SK-N-MC (cell line): Measurements from ENCODE around the gene DCDC2.

Experiments
- EZH2 ChIP-seq: fragments of 200-600 bp; sonication (generic); IDR thresholded peaks from one replicate; pipeline ENCODE4 v1.6.1; 2017; ENCODE audit warnings: antibody characterized with exemption
- POLR2AphosphoS5 ChIP-seq: IDR thresholded peaks from 2 replicates; pipeline ENCODE4 v1.6.1; 2012; ENCODE audit warnings: mild to moderate bottlenecking, low read depth, low read length, borderline replicate concordance

DNA sequence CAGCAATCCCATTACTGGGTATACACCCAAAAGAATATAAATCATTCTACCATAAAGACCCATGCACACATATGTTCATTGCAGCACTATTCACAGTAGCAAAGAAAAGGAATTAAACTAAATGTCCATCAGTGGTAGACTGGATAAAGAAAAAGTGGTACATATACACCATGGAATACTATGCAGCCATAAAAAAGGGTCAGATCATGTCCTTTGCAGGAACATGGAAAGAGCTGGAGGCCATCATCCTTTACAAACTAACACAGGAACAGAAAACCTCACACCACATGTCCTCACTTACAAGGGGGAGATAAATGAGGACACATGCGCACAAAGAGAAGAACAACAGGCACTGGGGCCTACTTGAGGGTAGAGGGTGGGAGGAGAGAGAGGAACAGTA is 60.9 kb downstream of the DCDC2 start:
- TF ChIP-seq EZH2, result no peak
- TF ChIP-seq POLR2AphosphoS5, result no peak
